ENCODE measurements around the gene RAB40B. TPM values are rescaled to one million over a fixed set of nuclear protein-coding genes. Genes with fewer than 3 reads are reported as not detected.

Gene RAB40B
- total and polyA plus RNA-seq, 2 of the 13 experiments (the other 11 are each of a cell fraction or from before 2014, with no cell fraction given) = 6.2 to 6.5 TPM

DNA sequence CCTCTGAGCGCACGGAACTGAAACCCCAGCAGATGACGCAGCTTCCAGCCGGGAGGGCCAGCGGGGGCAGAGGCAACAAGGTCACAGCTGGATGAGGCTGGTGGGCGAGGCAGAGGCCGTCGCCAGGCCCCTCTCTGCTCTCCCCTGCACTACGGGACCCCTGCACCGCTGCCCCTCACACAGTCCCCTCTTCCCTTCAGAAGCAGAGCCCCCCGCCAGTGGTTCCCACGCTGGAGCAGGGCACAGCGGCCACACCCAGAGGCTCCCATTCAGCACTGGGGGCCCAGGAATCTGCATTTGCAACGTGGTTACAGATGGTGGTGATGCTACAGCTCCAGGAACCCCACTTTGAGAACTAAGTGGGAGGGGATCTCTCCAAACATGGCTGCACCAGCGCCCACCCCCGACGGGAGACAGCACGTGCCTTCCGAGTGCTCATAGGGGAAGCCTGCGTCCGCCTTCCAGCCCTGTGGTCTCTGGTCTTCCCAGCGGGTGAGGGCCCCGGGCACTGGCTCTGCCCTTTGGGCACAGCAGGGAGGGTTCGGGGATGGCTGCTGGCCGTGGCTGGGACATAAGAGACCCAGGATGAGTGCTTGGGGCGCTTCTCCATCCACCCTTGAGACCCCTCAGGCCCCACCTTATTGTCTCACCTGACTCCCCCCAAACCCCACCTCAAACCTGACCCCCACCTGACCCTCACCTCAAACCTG is 4.7 kb upstream of the RAB40B start (continued):
- 0 out of 2 replicates have a peak, but pooled peaks have one; percentile 56 for TF ChIP-seq HNRNPL (IDR thresholded peaks at IDR 0.05; ENCODE audit: low read depth, low read length)
- TF ChIP-seq, protein P1, sequence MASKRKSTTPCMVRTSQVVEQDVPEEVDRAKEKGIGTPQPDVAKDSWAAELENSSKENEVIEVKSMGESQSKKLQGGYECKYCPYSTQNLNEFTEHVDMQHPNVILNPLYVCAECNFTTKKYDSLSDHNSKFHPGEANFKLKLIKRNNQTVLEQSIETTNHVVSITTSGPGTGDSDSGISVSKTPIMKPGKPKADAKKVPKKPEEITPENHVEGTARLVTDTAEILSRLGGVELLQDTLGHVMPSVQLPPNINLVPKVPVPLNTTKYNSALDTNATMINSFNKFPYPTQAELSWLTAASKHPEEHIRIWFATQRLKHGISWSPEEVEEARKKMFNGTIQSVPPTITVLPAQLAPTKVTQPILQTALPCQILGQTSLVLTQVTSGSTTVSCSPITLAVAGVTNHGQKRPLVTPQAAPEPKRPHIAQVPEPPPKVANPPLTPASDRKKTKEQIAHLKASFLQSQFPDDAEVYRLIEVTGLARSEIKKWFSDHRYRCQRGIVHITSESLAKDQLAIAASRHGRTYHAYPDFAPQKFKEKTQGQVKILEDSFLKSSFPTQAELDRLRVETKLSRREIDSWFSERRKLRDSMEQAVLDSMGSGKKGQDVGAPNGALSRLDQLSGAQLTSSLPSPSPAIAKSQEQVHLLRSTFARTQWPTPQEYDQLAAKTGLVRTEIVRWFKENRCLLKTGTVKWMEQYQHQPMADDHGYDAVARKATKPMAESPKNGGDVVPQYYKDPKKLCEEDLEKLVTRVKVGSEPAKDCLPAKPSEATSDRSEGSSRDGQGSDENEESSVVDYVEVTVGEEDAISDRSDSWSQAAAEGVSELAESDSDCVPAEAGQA (IDR thresholded peaks at IDR 0.05; ENCODE audit: low read depth) = no peak
- TF ChIP-seq, protein P1 (CRISPR knock-in tag; IDR thresholded peaks at IDR 0.05; ENCODE audit: borderline replicate concordance) = no peak
- no peak for TF ChIP-seq THAP11 (CRISPR knock-in tag; IDR thresholded peaks at IDR 0.05)
- TF ChIP-seq, protein P2, sequence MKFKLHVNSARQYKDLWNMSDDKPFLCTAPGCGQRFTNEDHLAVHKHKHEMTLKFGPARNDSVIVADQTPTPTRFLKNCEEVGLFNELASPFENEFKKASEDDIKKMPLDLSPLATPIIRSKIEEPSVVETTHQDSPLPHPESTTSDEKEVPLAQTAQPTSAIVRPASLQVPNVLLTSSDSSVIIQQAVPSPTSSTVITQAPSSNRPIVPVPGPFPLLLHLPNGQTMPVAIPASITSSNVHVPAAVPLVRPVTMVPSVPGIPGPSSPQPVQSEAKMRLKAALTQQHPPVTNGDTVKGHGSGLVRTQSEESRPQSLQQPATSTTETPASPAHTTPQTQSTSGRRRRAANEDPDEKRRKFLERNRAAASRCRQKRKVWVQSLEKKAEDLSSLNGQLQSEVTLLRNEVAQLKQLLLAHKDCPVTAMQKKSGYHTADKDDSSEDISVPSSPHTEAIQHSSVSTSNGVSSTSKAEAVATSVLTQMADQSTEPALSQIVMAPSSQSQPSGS (CRISPR knock-in tag; IDR thresholded peaks at IDR 0.05) = no peak
- TF ChIP-seq HIC2 (CRISPR knock-in tag; IDR thresholded peaks at IDR 0.05; ENCODE audit: low read depth) = 0 out of 2 replicates have a peak, but pooled peaks have one; percentile 3
